Measurements from ENCODE around the gene GLS. TPM values are rescaled to one million over a fixed set of nuclear protein-coding genes. Genes with fewer than 3 reads are reported as not detected.

GLS gene
- total and polyA plus RNA-seq, 9 of the 15 experiments (the other 6 are each of a cell fraction or from before 2014, with no cell fraction given): 13.7 to 77.5 (median 48.2) TPM

DNA sequence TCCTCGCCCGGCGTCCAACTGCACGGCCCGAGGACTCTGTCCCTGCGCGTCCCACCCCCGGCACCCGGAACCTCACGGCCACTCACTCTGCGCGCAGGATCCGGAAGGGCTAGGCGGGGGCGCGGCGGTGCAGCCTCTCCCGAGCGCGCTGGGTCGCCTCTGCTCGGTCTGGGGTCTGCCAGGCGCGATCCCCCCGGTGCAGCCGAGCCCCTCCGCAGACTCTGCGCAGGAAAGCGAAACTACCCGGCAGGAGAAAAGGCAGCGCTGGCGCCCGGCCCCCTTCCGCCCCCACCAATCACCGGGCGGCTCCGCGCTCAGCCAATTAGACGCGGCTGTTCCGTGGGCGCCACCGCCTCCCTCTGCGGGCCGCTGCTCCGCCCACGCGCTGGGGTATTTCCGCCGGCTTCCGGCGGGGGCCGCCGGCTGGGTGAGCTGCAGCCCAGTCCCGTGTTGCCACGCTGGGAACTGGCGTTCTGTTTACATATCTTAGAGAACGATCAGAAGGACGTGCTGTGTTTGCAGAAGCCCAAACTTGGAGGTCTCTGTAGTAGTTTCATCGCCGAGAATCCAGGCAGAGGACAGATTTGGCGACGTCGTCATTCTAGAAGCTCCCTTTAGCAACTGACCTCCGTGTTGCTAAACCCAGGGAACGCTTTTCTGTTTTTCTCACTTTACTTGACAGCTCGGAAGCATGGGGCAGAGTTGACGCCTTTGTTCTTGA lies 133.5 kb downstream of the GLS start, which contains the start of gene STAT1 (continued):
- TF ChIP-seq FOXA1 (IDR thresholded peaks at IDR 0.05; ENCODE audit: borderline replicate concordance): no peak
- TF ChIP-seq ZBED1 (IDR thresholded peaks at IDR 0.05): no peak
- no peak for TF ChIP-seq SAFB2 (IDR thresholded peaks at IDR 0.05; ENCODE audit: borderline replicate concordance, low read depth, low read length, severe bottlenecking)
- TF ChIP-seq, protein P1, sequence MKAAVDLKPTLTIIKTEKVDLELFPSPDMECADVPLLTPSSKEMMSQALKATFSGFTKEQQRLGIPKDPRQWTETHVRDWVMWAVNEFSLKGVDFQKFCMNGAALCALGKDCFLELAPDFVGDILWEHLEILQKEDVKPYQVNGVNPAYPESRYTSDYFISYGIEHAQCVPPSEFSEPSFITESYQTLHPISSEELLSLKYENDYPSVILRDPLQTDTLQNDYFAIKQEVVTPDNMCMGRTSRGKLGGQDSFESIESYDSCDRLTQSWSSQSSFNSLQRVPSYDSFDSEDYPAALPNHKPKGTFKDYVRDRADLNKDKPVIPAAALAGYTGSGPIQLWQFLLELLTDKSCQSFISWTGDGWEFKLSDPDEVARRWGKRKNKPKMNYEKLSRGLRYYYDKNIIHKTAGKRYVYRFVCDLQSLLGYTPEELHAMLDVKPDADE (conservative IDR thresholded peaks at IDR 0.05; ENCODE audit: control insufficient read depth, low read depth, low read length): peak; percentile 86
- TF ChIP-seq SMC3 (conservative IDR thresholded peaks at IDR 0.05; ENCODE audit: insufficient read depth, low read depth, low read length): no peak
- no peak for TF ChIP-seq HNRNPK (IDR thresholded peaks at IDR 0.05; ENCODE audit: low read depth, low read length, poor library complexity, severe bottlenecking)
- peak; percentile 69 for TF ChIP-seq NFYB (IDR thresholded peaks at IDR 0.05; ENCODE audit: extremely low read depth, insufficient read length)
- no peak for TF ChIP-seq ZNF408 (CRISPR knock-in tag; IDR thresholded peaks at IDR 0.05; ENCODE audit: low read depth)
- TF ChIP-seq ZNF583 (CRISPR knock-in tag; IDR thresholded peaks at IDR 0.05): no peak
- TF ChIP-seq, protein P2, sequence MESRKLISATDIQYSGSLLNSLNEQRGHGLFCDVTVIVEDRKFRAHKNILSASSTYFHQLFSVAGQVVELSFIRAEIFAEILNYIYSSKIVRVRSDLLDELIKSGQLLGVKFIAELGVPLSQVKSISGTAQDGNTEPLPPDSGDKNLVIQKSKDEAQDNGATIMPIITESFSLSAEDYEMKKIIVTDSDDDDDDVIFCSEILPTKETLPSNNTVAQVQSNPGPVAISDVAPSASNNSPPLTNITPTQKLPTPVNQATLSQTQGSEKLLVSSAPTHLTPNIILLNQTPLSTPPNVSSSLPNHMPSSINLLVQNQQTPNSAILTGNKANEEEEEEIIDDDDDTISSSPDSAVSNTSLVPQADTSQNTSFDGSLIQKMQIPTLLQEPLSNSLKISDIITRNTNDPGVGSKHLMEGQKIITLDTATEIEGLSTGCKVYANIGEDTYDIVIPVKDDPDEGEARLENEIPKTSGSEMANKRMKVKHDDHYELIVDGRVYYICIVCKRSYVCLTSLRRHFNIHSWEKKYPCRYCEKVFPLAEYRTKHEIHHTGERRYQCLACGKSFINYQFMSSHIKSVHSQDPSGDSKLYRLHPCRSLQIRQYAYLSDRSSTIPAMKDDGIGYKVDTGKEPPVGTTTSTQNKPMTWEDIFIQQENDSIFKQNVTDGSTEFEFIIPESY (CRISPR knock-in tag; IDR thresholded peaks at IDR 0.05): no peak; the same call in 1 of the 2 replicates
- TF ChIP-seq, protein P3, sequence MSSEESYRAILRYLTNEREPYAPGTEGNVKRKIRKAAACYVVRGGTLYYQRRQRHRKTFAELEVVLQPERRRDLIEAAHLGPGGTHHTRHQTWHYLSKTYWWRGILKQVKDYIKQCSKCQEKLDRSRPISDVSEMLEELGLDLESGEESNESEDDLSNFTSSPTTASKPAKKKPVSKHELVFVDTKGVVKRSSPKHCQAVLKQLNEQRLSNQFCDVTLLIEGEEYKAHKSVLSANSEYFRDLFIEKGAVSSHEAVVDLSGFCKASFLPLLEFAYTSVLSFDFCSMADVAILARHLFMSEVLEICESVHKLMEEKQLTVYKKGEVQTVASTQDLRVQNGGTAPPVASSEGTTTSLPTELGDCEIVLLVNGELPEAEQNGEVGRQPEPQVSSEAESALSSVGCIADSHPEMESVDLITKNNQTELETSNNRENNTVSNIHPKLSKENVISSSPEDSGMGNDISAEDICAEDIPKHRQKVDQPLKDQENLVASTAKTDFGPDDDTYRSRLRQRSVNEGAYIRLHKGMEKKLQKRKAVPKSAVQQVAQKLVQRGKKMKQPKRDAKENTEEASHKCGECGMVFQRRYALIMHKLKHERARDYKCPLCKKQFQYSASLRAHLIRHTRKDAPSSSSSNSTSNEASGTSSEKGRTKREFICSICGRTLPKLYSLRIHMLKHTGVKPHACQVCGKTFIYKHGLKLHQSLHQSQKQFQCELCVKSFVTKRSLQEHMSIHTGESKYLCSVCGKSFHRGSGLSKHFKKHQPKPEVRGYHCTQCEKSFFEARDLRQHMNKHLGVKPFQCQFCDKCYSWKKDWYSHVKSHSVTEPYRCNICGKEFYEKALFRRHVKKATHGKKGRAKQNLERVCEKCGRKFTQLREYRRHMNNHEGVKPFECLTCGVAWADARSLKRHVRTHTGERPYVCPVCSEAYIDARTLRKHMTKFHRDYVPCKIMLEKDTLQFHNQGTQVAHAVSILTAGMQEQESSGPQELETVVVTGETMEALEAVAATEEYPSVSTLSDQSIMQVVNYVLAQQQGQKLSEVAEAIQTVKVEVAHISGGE (CRISPR knock-in tag; IDR thresholded peaks at IDR 0.05): peak in 2 of 3 experiments; percentile 25 to 85; a peak in 3 of 6 replicates
- TF ChIP-seq ZNF764 (CRISPR knock-in tag; IDR thresholded peaks at IDR 0.05; ENCODE audit: low read depth): no peak
- TF ChIP-seq YBX1 (IDR thresholded peaks at IDR 0.05): no peak
- no peak for TF ChIP-seq BMI1 (IDR thresholded peaks at IDR 0.05; ENCODE audit: low read length)
- no peak for TF ChIP-seq ZNF589 (CRISPR knock-in tag; IDR thresholded peaks at IDR 0.05; ENCODE audit: low read depth)
- TF ChIP-seq GATAD2B (IDR thresholded peaks at IDR 0.05; ENCODE audit: borderline replicate concordance): no peak
- no peak for TF ChIP-seq XRCC4 (IDR thresholded peaks at IDR 0.05; ENCODE audit: extremely low read depth, insufficient read depth, insufficient read length)
- TF ChIP-seq ERF (CRISPR knock-in tag; IDR thresholded peaks at IDR 0.05): no peak
- no peak for TF ChIP-seq MYBL2 (IDR thresholded peaks at IDR 0.05; ENCODE audit: low read depth)
- TF ChIP-seq MYBL2 (CRISPR knock-in tag; IDR thresholded peaks at IDR 0.05; ENCODE audit: borderline replicate concordance): no peak
- TF ChIP-seq ZNF830 (CRISPR knock-in tag; IDR thresholded peaks at IDR 0.05): no peak
- TF ChIP-seq ZKSCAN1 (IDR thresholded peaks at IDR 0.05; ENCODE audit: low read depth, low read length): no peak
- no peak for TF ChIP-seq JUNB (CRISPR knock-in tag; conservative IDR thresholded peaks at IDR 0.05)

All from K562 (cell line).